ENCODE results near the gene FBRSL1.

FBRSL1 gene

GRCh38 chr12:132465269-132466190 is 24.4 kb upstream of the FBRSL1 start:
- POLR2A ChIA-PET, result interaction anchor here (0.6 kb wide), 1 partner anchor 50 kb away, joined by 3 read pairs; no protein-coding TSS in a partner anchor
- H3K36me3 ChIP-seq (ENCODE audit: control insufficient read depth in 4 of 4, insufficient read depth in 4 of 4, low read length in 3 of 4), result no peaks in the 10 kb centered on the region
- H3K27ac ChIP-seq (ENCODE audit: insufficient read depth in 1 of 2, low read depth in 1 of 2, low read length in 2 of 2, poor library complexity in 1 of 2, severe bottlenecking in 2 of 2), result no peak overlapping the region
- H3K9me3 ChIP-seq (ENCODE audit: control extremely low read depth in 1 of 5, control insufficient read depth in 4 of 5, insufficient read depth in 2 of 5, low read depth in 1 of 5, low read length in 4 of 5), result no peaks in the 10 kb centered on the region
- 72% methylated on average over 13 of the region's 17 CpGs for WGBS (ENCODE audit: insufficient coverage)
- H3K27me3 ChIP-seq (replicated peaks in 2 of 5; ENCODE audit: control insufficient read depth in 4 of 5, insufficient read depth in 5 of 5, low read length in 4 of 5), result no peaks in the 10 kb centered on the region
- DNase-seq, result no peak
- H3K4me3 ChIP-seq (ENCODE audit: control insufficient read depth in 1 of 7, extremely low read depth in 1 of 7, insufficient read depth in 4 of 7, low read depth in 2 of 7, low read length in 6 of 7), result no peak overlapping the region
- peaks cover 2 to 50% (median 23%) of the 10 kb centered on the region in 4 experiments for H3K4me1 ChIP-seq (ENCODE audit: control extremely low read depth in 1 of 4, control insufficient read depth in 4 of 4, insufficient read depth in 4 of 4, low read length in 3 of 4)
- CTCF ChIA-PET, result no interaction called here

GRCh38 chr12:132466241-132467201 is 23.4 kb upstream of the FBRSL1 start:
- Histone ChIP-seq H3K4me1 (ENCODE audit: control extremely low read depth in 1 of 4, control insufficient read depth in 4 of 4, insufficient read depth in 4 of 4, low read length in 3 of 4) (peaks cover 2 to 57% (median 30%) of the 10 kb centered on the region in 4 experiments), H3K36me3 (ENCODE audit: control insufficient read depth in 4 of 4, insufficient read depth in 4 of 4, low read length in 3 of 4) (no peaks in the 10 kb centered on the region), H3K27me3 (replicated peaks in 2 of 5; ENCODE audit: control insufficient read depth in 4 of 5, insufficient read depth in 5 of 5, low read length in 4 of 5) (no peaks in the 10 kb centered on the region), H3K27ac (ENCODE audit: insufficient read depth in 1 of 2, low read depth in 1 of 2, low read length in 2 of 2, poor library complexity in 1 of 2, severe bottlenecking in 2 of 2) (no peak overlapping the region), H3K4me3 (ENCODE audit: control insufficient read depth in 1 of 7, extremely low read depth in 1 of 7, insufficient read depth in 4 of 7, low read depth in 2 of 7, low read length in 6 of 7) (no peak overlapping the region), H3K9me3 (ENCODE audit: control extremely low read depth in 1 of 5, control insufficient read depth in 4 of 5, insufficient read depth in 2 of 5, low read depth in 1 of 5, low read length in 4 of 5) (no peaks in the 10 kb centered on the region)
- 86% methylated on average over 17 of the region's 18 CpGs for WGBS (ENCODE audit: insufficient coverage)
- POLR2A ChIA-PET, result no interaction called here
- CTCF ChIA-PET, result no interaction called here
- DNase-seq, result no peak

- Histone ChIP-seq H3K27ac (ENCODE audit: insufficient read depth in 1 of 2, low read depth in 1 of 2, low read length in 2 of 2, poor library complexity in 1 of 2, severe bottlenecking in 2 of 2) (no peak overlapping the region), H3K27me3 (replicated peaks in 2 of 5; ENCODE audit: control insufficient read depth in 4 of 5, insufficient read depth in 5 of 5, low read length in 4 of 5) (no peaks in the 10 kb centered on the region), H3K36me3 (ENCODE audit: control insufficient read depth in 4 of 4, insufficient read depth in 4 of 4, low read length in 3 of 4) (no peaks in the 10 kb centered on the region), H3K9me3 (ENCODE audit: control extremely low read depth in 1 of 5, control insufficient read depth in 4 of 5, insufficient read depth in 2 of 5, low read depth in 1 of 5, low read length in 4 of 5) (no peaks in the 10 kb centered on the region), H3K4me3 (ENCODE audit: control insufficient read depth in 1 of 7, extremely low read depth in 1 of 7, insufficient read depth in 4 of 7, low read depth in 2 of 7, low read length in 6 of 7) (no peak overlapping the region), H3K4me1 (ENCODE audit: control extremely low read depth in 1 of 4, control insufficient read depth in 4 of 4, insufficient read depth in 4 of 4, low read length in 3 of 4) (peaks cover 2 to 67% (median 38%) of the 10 kb centered on the region in 4 experiments)
- 81% methylated on average over 11 of the region's 13 CpGs for WGBS (ENCODE audit: insufficient coverage)
- peak in 2 of 3 donors; percentile 39 to 49 for DNase-seq
- ChIA-PET CTCF (no interaction called here), POLR2A (no interaction called here)
Measured at GRCh38 chr12:132467511-132467910, 22.4 kb upstream of the FBRSL1 start.

GRCh38 chr12:132469423-132469822 is 20.5 kb upstream of the FBRSL1 start:
- peaks cover 2 to 63% (median 40%) of the 10 kb centered on the region in 4 experiments for H3K4me1 ChIP-seq (ENCODE audit: control extremely low read depth in 1 of 4, control insufficient read depth in 4 of 4, insufficient read depth in 4 of 4, low read length in 3 of 4)
- POLR2A ChIA-PET, result no interaction called here

GRCh38 chr12:132470397-132470796 is 19.6 kb upstream of the FBRSL1 start:
- Histone ChIP-seq H3K4me1 (ENCODE audit: control extremely low read depth in 1 of 4, control insufficient read depth in 4 of 4, insufficient read depth in 4 of 4, low read length in 3 of 4) (peaks cover 2 to 58% (median 36%) of the 10 kb centered on the region in 4 experiments), H3K27me3 (replicated peaks in 2 of 5; ENCODE audit: control insufficient read depth in 4 of 5, insufficient read depth in 5 of 5, low read length in 4 of 5) (no peaks in the 10 kb centered on the region), H3K9me3 (ENCODE audit: control extremely low read depth in 1 of 5, control insufficient read depth in 4 of 5, insufficient read depth in 2 of 5, low read depth in 1 of 5, low read length in 4 of 5) (no peaks in the 10 kb centered on the region), H3K27ac (ENCODE audit: insufficient read depth in 1 of 2, low read depth in 1 of 2, low read length in 2 of 2, poor library complexity in 1 of 2, severe bottlenecking in 2 of 2) (no peak overlapping the region), H3K4me3 (ENCODE audit: control insufficient read depth in 1 of 7, extremely low read depth in 1 of 7, insufficient read depth in 4 of 7, low read depth in 2 of 7, low read length in 6 of 7) (no peak overlapping the region), H3K36me3 (ENCODE audit: control insufficient read depth in 4 of 4, insufficient read depth in 4 of 4, low read length in 3 of 4) (no peaks in the 10 kb centered on the region)
- peak in 1 of 3 donors; percentile 58 for DNase-seq
- WGBS (ENCODE audit: insufficient coverage), result no CpG with 5 or more reads among the region's 3 CpGs
- POLR2A ChIA-PET, result no interaction called here
- CTCF ChIA-PET, result no interaction called here

More at GRCh38 chr12:132469423-132469822, 20.5 kb upstream of the FBRSL1 start:
- H3K36me3 ChIP-seq (ENCODE audit: control insufficient read depth in 4 of 4, insufficient read depth in 4 of 4, low read length in 3 of 4), result no peaks in the 10 kb centered on the region
- 0% methylated on average over 7 of the region's 9 CpGs for WGBS (ENCODE audit: insufficient coverage)
- CTCF ChIA-PET, result no interaction called here
- H3K9me3 ChIP-seq (ENCODE audit: control extremely low read depth in 1 of 5, control insufficient read depth in 4 of 5, insufficient read depth in 2 of 5, low read depth in 1 of 5, low read length in 4 of 5), result no peaks in the 10 kb centered on the region
- peak overlapping the region in 3 of 7 experiments; percentile 8 to 53 (median 29) for H3K4me3 ChIP-seq (ENCODE audit: control insufficient read depth in 1 of 7, extremely low read depth in 1 of 7, insufficient read depth in 4 of 7, low read depth in 2 of 7, low read length in 6 of 7)
- no peaks in the 10 kb centered on the region for H3K27me3 ChIP-seq (replicated peaks in 2 of 5; ENCODE audit: control insufficient read depth in 4 of 5, insufficient read depth in 5 of 5, low read length in 4 of 5)
- peak overlapping the region in 1 of 2 experiments; percentile 43 for H3K27ac ChIP-seq (ENCODE audit: insufficient read depth in 1 of 2, low read depth in 1 of 2, low read length in 2 of 2, poor library complexity in 1 of 2, severe bottlenecking in 2 of 2)
- DNase-seq, result peak; percentile 70 to 85 (median 78)

DNA sequence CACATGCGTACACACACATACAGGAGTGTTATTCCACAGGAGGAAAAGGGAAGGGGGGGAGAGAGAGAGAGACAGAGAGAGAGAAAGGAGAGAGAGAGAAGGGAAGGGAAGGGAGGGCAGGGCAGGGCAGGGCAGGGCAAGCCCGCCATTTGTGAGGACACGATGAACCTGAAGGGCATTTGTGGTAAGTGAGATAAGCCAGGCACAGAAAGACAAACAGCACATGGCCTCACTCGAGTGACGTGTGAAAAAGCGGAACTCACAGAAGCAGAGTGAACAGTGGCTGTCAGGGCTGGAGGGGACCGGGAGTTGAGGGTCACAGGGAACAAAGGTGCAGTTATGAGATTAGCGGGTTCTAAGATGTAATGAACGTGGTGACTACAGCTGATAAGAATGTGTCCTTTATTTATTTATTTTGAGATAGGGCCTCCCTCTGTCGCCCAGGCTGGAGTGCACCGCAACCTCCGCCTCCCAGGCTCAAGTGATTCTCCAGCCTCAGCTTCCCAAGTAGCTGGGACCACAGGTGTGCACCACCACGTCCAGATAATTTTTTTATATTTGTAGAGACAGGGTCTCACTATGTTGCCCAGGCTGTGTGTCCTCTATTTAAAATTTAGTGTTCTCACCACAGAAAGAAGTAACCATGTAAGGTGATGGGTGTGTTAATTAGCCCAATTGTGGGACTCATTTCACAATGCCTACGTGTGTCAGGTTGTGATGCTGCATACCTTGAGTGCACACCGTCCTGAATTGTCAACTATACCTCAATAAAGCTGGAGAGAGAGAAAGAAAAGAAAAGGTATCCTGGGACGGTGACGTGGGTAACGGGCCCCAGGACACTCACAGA is 18.7 kb upstream of the FBRSL1 start:
- ChIA-PET CTCF (interaction anchor here (1.0 to 1.1 kb wide), 2 partner anchors 26 to 58 kb away, joined by 3 read pairs; no protein-coding TSS in a partner anchor), POLR2A (interaction anchor here (0.6 kb wide), 1 partner anchor 18 kb away, joined by 5 read pairs; the partner anchor contains the start of gene FBRSL1)
- Histone ChIP-seq H3K4me3 (ENCODE audit: control insufficient read depth in 1 of 7, extremely low read depth in 1 of 7, insufficient read depth in 4 of 7, low read depth in 2 of 7, low read length in 6 of 7) (no peak overlapping the region), H3K4me1 (ENCODE audit: control extremely low read depth in 1 of 4, control insufficient read depth in 4 of 4, insufficient read depth in 4 of 4, low read length in 3 of 4) (peaks cover 2 to 60% (median 39%) of the 10 kb centered on the region in 4 experiments), H3K27me3 (replicated peaks in 2 of 5; ENCODE audit: control insufficient read depth in 4 of 5, insufficient read depth in 5 of 5, low read length in 4 of 5) (no peaks in the 10 kb centered on the region), H3K36me3 (ENCODE audit: control insufficient read depth in 4 of 4, insufficient read depth in 4 of 4, low read length in 3 of 4) (no peaks in the 10 kb centered on the region), H3K9me3 (ENCODE audit: control extremely low read depth in 1 of 5, control insufficient read depth in 4 of 5, insufficient read depth in 2 of 5, low read depth in 1 of 5, low read length in 4 of 5) (no peaks in the 10 kb centered on the region), H3K27ac (ENCODE audit: insufficient read depth in 1 of 2, low read depth in 1 of 2, low read length in 2 of 2, poor library complexity in 1 of 2, severe bottlenecking in 2 of 2) (peak overlapping the region in 1 of 2 experiments; percentile 69)
- DNase-seq, result peak; percentile 99 to 100 (median 99)
- WGBS (ENCODE audit: insufficient coverage), result 34% methylated on average over 11 of the region's 18 CpGs
